Pancreas (tissue), 10 donors: ENCODE results near the gene ZNF585A. TPM values are rescaled to one million over a fixed set of nuclear protein-coding genes. Genes with fewer than 3 reads are reported as not detected.
"Not testable (repeated sequence)": the region's sequence is repeated elsewhere in the genome, so short reads cannot be mapped to it uniquely, and the experiment has no call there.

Experiments used
- ATAC-seq, 4 donors: fragments of 200-7000 bp; cut with Tn5 transposase; one replicate each; pipeline versions ENCODE4 v1.8.0 to v1.9.1; 2020; ENCODE audit warnings: mild to moderate bottlenecking in 4 of 4, moderate library complexity in 4 of 4
- DNase-seq, 6 donors: peaks; one replicate each; pipeline ENCODE4 v3.0.0-alpha.2; 2020
- FAIRE-seq: peaks from 2 replicates; lab custom pipeline; 2012; peaks lifted over from hg19 to GRCh38; lab: Jason Lieb, UNC
- H3K27ac ChIP-seq, 4 donors: fragments of 200-600 bp; sonication (generic); 1 replicate in 3 of 4; 2 replicates in 1 of 4; pipeline versions ENCODE4 v1.5.0 to v1.8.0; 2020
- H3K27me3 ChIP-seq, 4 donors: fragments of 200-600 bp; one replicate each; pipeline ENCODE4 v1.8.0; 2021
- H3K36me3 ChIP-seq, 3 donors: fragments of 200-600 bp; sonication (generic) in 1 of 3; one replicate each; pipeline versions ENCODE4 v1.5.0 to v1.8.0; 2020 to 2021
- H3K4me1 ChIP-seq, 3 donors: fragments of 200-600 bp; one replicate each; pipeline ENCODE4 v1.8.0; 2021
- H3K4me3 ChIP-seq, 4 donors: fragments of 200-600 bp; sonication (generic) in 2 of 4; one replicate each; pipeline versions ENCODE4 v1.5.0 to v1.8.0; 2020 to 2021
- H3K9me3 ChIP-seq, 4 donors: fragments of 200-600 bp; one replicate each; pipeline ENCODE4 v1.8.0; 2021
- CTCF ChIP-seq, 4 donors: fragments of 200-600 bp; sonication (generic) in 3 of 4; IDR thresholded peaks; one replicate each; pipeline versions ENCODE4 v1.5.0 to v1.8.0; 2021; ENCODE audit warnings: antibody characterized with exemption in 4 of 4
- WGBS, 2 donors: extraction: QIAGEN DNeasy Blood & Tissue Kit; methylation state at CpG; one replicate each; pipeline ENCODE4 v1.1.7; 2013; 5-methylcytosine and 5-hydroxymethylcytosine counted together
- intact Hi-C, 3 donors: fragments of 100-400 bp; cut with DNase I; formaldehyde crosslinking; loops; one replicate each; pipeline versions ENCODE4 v1.11.1 to v1.14.2; 2022
- polyA plus RNA-seq, 2 donors: library from polyadenylated mRNA; stranded (reverse); fragments of 200-250 nt; gene quantifications; one replicate each; pipeline ENCODE4 v1.2.3, GENCODE V29; 2013
- total RNA-seq, 6 donors: library from RNA; stranded (reverse); fragmentation: NEBNext Ultra II Directional in 4 of 6; extraction: Animal tissue kit (Norgen Biotek cat#: 25700) in 4 of 6; gene quantifications; one replicate each; pipeline versions ENCODE4 v1.2.1 to v1.2.4, GENCODE V29; 2021 to 2023
- donor health status: healthy with polysubstance abuse.
- donor health status: DM: no; HTN: no; CAD: no; lungs with moderate emphysema.
- donor health status: DM: no; HTN: no; CAD: no.
- donor health status: control.
- donor health status: control.
- donor health status: Bipolar disorder and iron deficiency.
- donor health status: DM: yes; HTN: yes; CAD: no.
- donor health status: DM: no; HTN: no; CAD: no.
- donor health status: DM: no; HTN: no; CAD: no.
- donor health status: DM: yes; HTN: yes; CAD: no.

The ZNF585A gene
- total and polyA plus RNA-seq, 8 donors = 1.9 to 13.0 (median 4.6) TPM

- DNase-seq (no peak), FAIRE-seq (no peak), ATAC-seq (no peak)
- 94 to 98% methylated on average over 12 of the region's 12 CpGs for WGBS, 2 donors
- intact Hi-C loops = no loop called here
- no peaks in the 10 kb centered on the region for H3K27me3 ChIP-seq
- H3K27ac ChIP-seq = no peak overlapping the region
- no peak overlapping the region for H3K4me3 ChIP-seq
- TF ChIP-seq CTCF (IDR thresholded peaks at IDR 0.05) = no peak
- H3K4me1 ChIP-seq = no peaks in the 10 kb centered on the region
- H3K9me3 ChIP-seq = peaks cover 0 to 45% (median 20%) of the 10 kb centered on the region in 4 donors
- peaks cover 0 to 18% (median 17%) of the 10 kb centered on the region in 3 donors for H3K36me3 ChIP-seq
Observed at GRCh38 chr19:37127999-37128820, 44.3 kb downstream of the ZNF585A start.

GRCh38 chr19:37122093-37122492 is 50.4 kb downstream of the ZNF585A start:
- H3K36me3 ChIP-seq, H3K4me1 ChIP-seq, H3K27me3 ChIP-seq, DNase-seq, H3K27ac ChIP-seq, H3K4me3 ChIP-seq, FAIRE-seq, intact Hi-C loops, ATAC-seq: not testable (repeated sequence)
- peaks cover 0 to 13% (median 4%) of the 10 kb centered on the region in 4 donors for H3K9me3 ChIP-seq
- WGBS, 2 donors = 93 to 100% methylated on average over 2 of the region's 3 CpGs

GRCh38 chr19:37114001-37114400 is 58.5 kb downstream of the ZNF585A start:
- no peak for TF ChIP-seq CTCF (IDR thresholded peaks at IDR 0.05)
- intact Hi-C loops = no loop called here
- Histone ChIP-seq H3K27ac (no peak overlapping the region), H3K27me3 (no peaks in the 10 kb centered on the region), H3K4me1 (no peaks in the 10 kb centered on the region), H3K4me3 (no peak overlapping the region), H3K9me3 (peaks cover 0 to 13% (median 3%) of the 10 kb centered on the region in 4 donors), H3K36me3 (peaks cover 3 to 35% (median 3%) of the 10 kb centered on the region in 3 donors)
- ATAC-seq = no peak
- no peak for FAIRE-seq
- WGBS, 2 donors = 96% methylated on average over 9 of the region's 9 CpGs
- no peak for DNase-seq

- DNase-seq, FAIRE-seq, ATAC-seq, H3K4me3 ChIP-seq, H3K27ac ChIP-seq, H3K4me1 ChIP-seq, intact Hi-C loops, H3K27me3 ChIP-seq: not testable (repeated sequence)
- peaks cover 0 to 14% (median 3%) of the 10 kb centered on the region in 4 donors for H3K9me3 ChIP-seq
- H3K36me3 ChIP-seq = peaks cover 5 to 50% (median 6%) of the 10 kb centered on the region in 3 donors
- WGBS, 2 donors = 88 to 89% methylated on average over 7 of the region's 7 CpGs
Observed at GRCh38 chr19:37111753-37112152, 60.7 kb downstream of the ZNF585A start.

GRCh38 chr19:37104135-37104534 is 68.4 kb downstream of the ZNF585A start:
- peaks cover 3 to 53% (median 10%) of the 10 kb centered on the region in 3 donors for H3K36me3 ChIP-seq
- ATAC-seq = not testable (repeated sequence)
- 91 to 97% methylated on average over 5 of the region's 5 CpGs for WGBS, 2 donors

GRCh38 chr19:37098570-37098969 is 73.9 kb downstream of the ZNF585A start:
- no peaks in the 10 kb centered on the region for H3K27me3 ChIP-seq
- ATAC-seq (no peak), FAIRE-seq (no peak), DNase-seq (no peak)
- no peaks in the 10 kb centered on the region for H3K4me1 ChIP-seq
- H3K27ac ChIP-seq = no peak overlapping the region
- peaks cover 0 to 68% (median 17%) of the 10 kb centered on the region in 3 donors for H3K36me3 ChIP-seq
- intact Hi-C loops = no loop called here
- no peak for TF ChIP-seq CTCF (IDR thresholded peaks at IDR 0.05)
- WGBS, 2 donors = 96 to 97% methylated on average over 1 of the region's 1 CpG
- peaks cover 0 to 9% (median 4%) of the 10 kb centered on the region in 4 donors for H3K9me3 ChIP-seq
- no peak overlapping the region for H3K4me3 ChIP-seq

More at GRCh38 chr19:37104135-37104534, 68.4 kb downstream of the ZNF585A start:
- FAIRE-seq, DNase-seq, H3K4me1 ChIP-seq, H3K27me3 ChIP-seq, intact Hi-C loops, H3K27ac ChIP-seq, H3K4me3 ChIP-seq: not testable (repeated sequence)
- peaks cover 0 to 10% (median 0%) of the 10 kb centered on the region in 4 donors for H3K9me3 ChIP-seq
